Measurements from ENCODE around the gene TSPAN5. TPM values are rescaled to one million over a fixed set of nuclear protein-coding genes. Genes with fewer than 3 reads are reported as not detected.

The TSPAN5 gene
- total RNA-seq, 1 donor from 2014 or later: 14.7 TPM

GRCh38 chr4:98659741-98660462, 1.5 kb upstream of the TSPAN5 start:
- peaks cover 63% of the 10 kb centered on the region for H3K27me3 Mint-ChIP-seq (ENCODE audit: low read depth)
- TF ChIP-seq CTCF (IDR thresholded peaks at IDR 0.05; ENCODE audit: unreplicated experiment): no peak
- no peak overlapping the region for H3K27ac Mint-ChIP-seq
- H3K4me1 Mint-ChIP-seq: peaks cover 39% of the 10 kb centered on the region
- DNase-seq (ENCODE audit: low spot score in 2 of 2, unreplicated experiment in 2 of 2): no peak
- H3K9me3 Mint-ChIP-seq: no peaks in the 10 kb centered on the region
- peak overlapping the region; percentile 69 for H3K4me3 Mint-ChIP-seq
- H3K36me3 Mint-ChIP-seq: no peaks in the 10 kb centered on the region

- peaks cover 69% of the 10 kb centered on the region for H3K27me3 Mint-ChIP-seq (ENCODE audit: low read depth)
Measured at GRCh38 chr4:98659106-98659592, 738 bp upstream of the TSPAN5 start.

GRCh38 chr4:98657531-98658286, 702 bp downstream of the TSPAN5 start:
- H3K27me3 Mint-ChIP-seq (ENCODE audit: low read depth): peaks cover 69% of the 10 kb centered on the region
- peak overlapping the region; percentile 28 for H3K27ac Mint-ChIP-seq
- H3K36me3 Mint-ChIP-seq: no peaks in the 10 kb centered on the region
- no peak for TF ChIP-seq CTCF (IDR thresholded peaks at IDR 0.05; ENCODE audit: unreplicated experiment)
- H3K4me1 Mint-ChIP-seq: peaks cover 32% of the 10 kb centered on the region
- peak in 1 of 2 experiments; percentile 54 for DNase-seq (ENCODE audit: low spot score in 2 of 2, unreplicated experiment in 2 of 2)
- H3K4me3 Mint-ChIP-seq: peak overlapping the region; percentile 70
- H3K9me3 Mint-ChIP-seq: no peaks in the 10 kb centered on the region

More at GRCh38 chr4:98659106-98659592, 738 bp upstream of the TSPAN5 start:
- DNase-seq (ENCODE audit: low spot score in 2 of 2, unreplicated experiment in 2 of 2): no peak
- Mint-ChIP-seq H3K36me3 (no peaks in the 10 kb centered on the region), H3K4me1 (peaks cover 39% of the 10 kb centered on the region), H3K9me3 (no peaks in the 10 kb centered on the region), H3K27ac (no peak overlapping the region), H3K4me3 (peak overlapping the region; percentile 69)
- TF ChIP-seq CTCF (IDR thresholded peaks at IDR 0.05; ENCODE audit: unreplicated experiment): no peak

GRCh38 chr4:98656886-98657285, 1.5 kb downstream of the TSPAN5 start:
- Mint-ChIP-seq H3K27me3 (ENCODE audit: low read depth) (peaks cover 67% of the 10 kb centered on the region), H3K9me3 (no peaks in the 10 kb centered on the region), H3K4me1 (peaks cover 27% of the 10 kb centered on the region), H3K4me3 (peak overlapping the region; percentile 70), H3K27ac (no peak overlapping the region), H3K36me3 (no peaks in the 10 kb centered on the region)
- TF ChIP-seq CTCF (IDR thresholded peaks at IDR 0.05; ENCODE audit: unreplicated experiment): no peak
- DNase-seq (ENCODE audit: low spot score in 2 of 2, unreplicated experiment in 2 of 2): no peak

GRCh38 chr4:98656443-98656842, 2.0 kb downstream of the TSPAN5 start:
- TF ChIP-seq CTCF (IDR thresholded peaks at IDR 0.05; ENCODE audit: unreplicated experiment): no peak
- no peak for DNase-seq (ENCODE audit: low spot score in 2 of 2, unreplicated experiment in 2 of 2)
- peaks cover under 1% of the 10 kb centered on the region for H3K9me3 Mint-ChIP-seq
- peaks cover 65% of the 10 kb centered on the region for H3K27me3 Mint-ChIP-seq (ENCODE audit: low read depth)
- peak overlapping the region; percentile 70 for H3K4me3 Mint-ChIP-seq
- no peak overlapping the region for H3K27ac Mint-ChIP-seq
- peaks cover 24% of the 10 kb centered on the region for H3K4me1 Mint-ChIP-seq
- H3K36me3 Mint-ChIP-seq: no peaks in the 10 kb centered on the region

All from mesothelial cell of epicardium (in vitro differentiated cells).